Activated CD4-positive, alpha-beta T cell treated with anti-CD3 and anti-CD28 coated beads for 36 hours (primary cell): ENCODE results near the gene RABGAP1L. TPM values are rescaled to one million over a fixed set of nuclear protein-coding genes. Genes with fewer than 3 reads are reported as not detected.
A peak's percentile ranks its signal among the peaks of the same experiment; 100 is the strongest.

Experiments
- ATAC-seq: fragments of 200-7000 bp; cut with Tn5 transposase; one replicate; pipeline ENCODE4 v1.10.0; 2021; ENCODE audit warnings: mild to moderate bottlenecking, moderate library complexity
- CTCF ChIA-PET: fragments of 350-600 bp; sonication (Branson Sonifier 250); formaldehyde crosslinking; loops from one replicate; lab custom pipeline; 2021; ENCODE audit warnings: antibody characterized with exemption; lab: Charles Lee
- POLR2A ChIA-PET: fragments of 350-600 bp; sonication (Branson Sonifier 250); formaldehyde crosslinking; loops from one replicate; lab custom pipeline; 2021; ENCODE audit warnings: antibody characterized with exemption, inconsistent platforms; lab: Charles Lee
- DNase-seq: peaks from one replicate; pipeline ENCODE4 v3.0.0-alpha.2; 2020
- H3K27ac Mint-ChIP-seq: one replicate; pipeline ENCODE4 v1.8.0; 2021; ENCODE audit warnings: mixed read lengths
- H3K27me3 Mint-ChIP-seq: one replicate; pipeline ENCODE4 v1.8.0; 2021; ENCODE audit warnings: mixed read lengths
- H3K36me3 Mint-ChIP-seq: one replicate; pipeline ENCODE4 v1.8.0; 2021; ENCODE audit warnings: low read depth, mixed read lengths
- H3K4me1 Mint-ChIP-seq: one replicate; pipeline ENCODE4 v1.8.0; 2021; ENCODE audit warnings: mixed read lengths
- H3K4me3 Mint-ChIP-seq: one replicate; pipeline ENCODE4 v1.8.0; 2021; ENCODE audit warnings: mild to moderate bottlenecking, moderate library complexity, mixed read lengths
- H3K9me3 Mint-ChIP-seq: one replicate; pipeline ENCODE4 v1.8.0; 2021; ENCODE audit warnings: low read depth, mixed read lengths
- intact Hi-C, 2 experiments: fragments of 100-400 bp; cut with DNase I in 1 of 2; cut with micrococcal nuclease in 1 of 2; formaldehyde crosslinking; loops; one replicate each; pipeline versions ENCODE4 v1.14.2 to v1.15.1; 2022 to 2024; cut with DNase I, micrococcal nuclease
- total RNA-seq, 2 experiments: library from RNA; stranded (reverse); gene quantifications; one replicate each; pipeline ENCODE4 v1.2.3, GENCODE V29; 2021

Gene RABGAP1L
- total RNA-seq, 2 experiments from 2014 or later = 22.6 to 29.9 TPM

DNA sequence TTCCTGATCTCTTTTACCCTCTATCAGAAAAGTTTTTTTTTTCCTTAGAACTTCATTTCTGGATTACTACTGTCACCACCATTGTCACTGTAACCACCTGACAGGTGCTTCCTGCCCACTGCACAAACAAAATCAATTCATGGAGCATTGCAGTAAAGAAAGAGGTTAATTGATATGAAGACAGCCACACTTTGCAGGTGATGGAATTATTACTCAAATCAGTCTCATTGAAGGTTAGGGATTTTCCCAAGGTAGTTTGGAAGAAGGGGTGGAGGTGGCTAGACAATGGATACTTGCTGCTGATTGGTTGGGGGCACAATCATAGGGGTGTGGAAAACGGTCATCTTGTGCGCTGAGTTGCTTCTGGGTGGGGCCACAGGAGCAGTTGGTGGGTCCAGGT, 609.6 kb downstream of the RABGAP1L start:
- ATAC-seq (peak; percentile 55), DNase-seq (peak; percentile 11)
- H3K4me1 Mint-ChIP-seq = peaks cover 10% of the 10 kb centered on the region
- H3K36me3 Mint-ChIP-seq = no peaks in the 10 kb centered on the region
- H3K27ac Mint-ChIP-seq = no peak overlapping the region
- intact Hi-C loops = no loop called here
- no peaks in the 10 kb centered on the region for H3K27me3 Mint-ChIP-seq
- POLR2A ChIA-PET = no interaction called here
- H3K4me3 Mint-ChIP-seq = no peak overlapping the region
- CTCF ChIA-PET = interaction anchor here (0.8 to 1.0 kb wide), 3 partner anchors 165 to 585 kb away, joined by 3 read pairs; no protein-coding TSS in a partner anchor
- no peaks in the 10 kb centered on the region for H3K9me3 Mint-ChIP-seq

DNA sequence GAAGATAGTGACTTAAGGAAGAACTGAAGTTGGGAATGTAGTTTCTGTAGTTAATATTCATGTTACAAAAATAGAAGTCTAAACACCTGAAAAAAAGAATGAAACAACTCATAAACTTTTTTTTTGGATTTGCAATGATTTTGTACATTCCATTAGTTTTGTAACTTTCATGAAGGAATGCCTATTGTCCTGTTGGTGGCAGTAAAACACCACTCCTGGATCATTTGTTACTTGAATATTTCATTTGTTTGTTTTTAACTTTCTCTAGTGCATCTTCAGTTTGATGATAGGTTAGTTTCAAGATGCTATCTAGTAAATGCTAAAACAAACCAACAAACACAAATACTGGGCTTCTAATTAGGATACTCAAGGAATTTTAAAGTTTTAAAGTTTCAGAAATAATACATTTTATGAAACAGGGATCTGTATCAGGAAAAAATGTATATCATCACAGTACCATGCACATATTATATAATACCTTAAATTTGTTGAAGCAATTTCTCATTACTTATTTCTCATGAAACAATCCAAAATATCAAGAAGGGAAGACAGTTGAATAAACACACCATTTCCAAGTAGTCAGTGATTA, 610.7 kb downstream of the RABGAP1L start:
- H3K4me1 Mint-ChIP-seq = peaks cover 10% of the 10 kb centered on the region
- H3K9me3 Mint-ChIP-seq = no peaks in the 10 kb centered on the region
- H3K36me3 Mint-ChIP-seq = no peaks in the 10 kb centered on the region
- ChIA-PET CTCF (interaction anchor here (0.6 to 1.0 kb wide), 8 partner anchors 44 to 586 kb away, joined by 3 to 8 read pairs (median 3); no protein-coding TSS in a partner anchor), POLR2A (interaction anchor here (0.7 kb wide), 1 partner anchor 229 kb away, joined by 3 read pairs; no protein-coding TSS in a partner anchor)
- ATAC-seq (no peak), DNase-seq (no peak)
- intact Hi-C loops = loop anchor here (1.0 kb wide), 2 partner anchors 213 to 228 kb away; no protein-coding TSS in a partner anchor
- no peaks in the 10 kb centered on the region for H3K27me3 Mint-ChIP-seq
- no peak overlapping the region for H3K27ac Mint-ChIP-seq
- H3K4me3 Mint-ChIP-seq = no peak overlapping the region

DNA sequence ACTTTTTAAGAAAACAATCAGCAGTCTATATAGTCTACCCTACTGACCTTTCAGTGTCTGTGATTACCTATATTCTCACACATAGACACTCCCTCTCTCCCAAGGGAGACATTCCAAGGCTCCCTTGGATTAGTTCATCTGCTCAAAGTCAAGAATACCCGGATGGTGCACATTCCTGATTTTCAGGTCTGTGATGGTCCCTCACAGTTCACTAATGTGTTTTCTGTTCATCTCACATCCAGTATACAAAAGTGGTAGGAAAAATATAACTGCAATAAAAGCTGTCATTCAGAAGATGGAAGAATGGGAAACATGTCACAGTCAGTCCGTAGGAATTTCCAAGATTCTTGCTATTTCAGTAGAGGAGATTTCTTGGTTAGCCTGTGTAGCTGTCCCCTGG, 616.3 kb downstream of the RABGAP1L start:
- no peak overlapping the region for H3K27ac Mint-ChIP-seq
- H3K4me1 Mint-ChIP-seq = peaks cover 4% of the 10 kb centered on the region
- POLR2A ChIA-PET = no interaction called here
- intact Hi-C loops = no loop called here
- CTCF ChIA-PET = interaction anchor here (0.7 to 1.4 kb wide), 3 partner anchors 124 to 252 kb away, joined by 3 to 4 read pairs (median 4); no protein-coding TSS in a partner anchor
- DNase-seq = no peak
- no peaks in the 10 kb centered on the region for H3K9me3 Mint-ChIP-seq
- peaks cover 2% of the 10 kb centered on the region for H3K36me3 Mint-ChIP-seq
- ATAC-seq = no peak
- no peaks in the 10 kb centered on the region for H3K27me3 Mint-ChIP-seq
- no peak overlapping the region for H3K4me3 Mint-ChIP-seq

DNA sequence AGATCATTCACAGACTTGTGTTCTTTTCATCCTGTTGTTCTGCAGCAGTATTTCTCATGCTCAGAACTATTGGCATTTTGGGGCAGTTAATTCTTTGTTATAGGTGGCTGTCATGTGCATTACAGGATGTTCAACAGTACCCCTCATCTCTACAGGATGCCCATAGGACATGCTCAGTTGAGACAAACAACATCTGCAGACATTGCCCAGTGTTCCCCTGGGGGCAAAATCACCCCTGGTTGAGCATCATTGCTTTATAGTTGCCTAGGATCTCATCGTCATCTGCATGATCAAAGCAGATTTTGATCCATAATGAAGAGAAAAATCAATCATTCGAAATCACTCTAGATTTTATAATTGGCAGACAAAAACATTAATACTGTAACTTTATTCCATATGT, 617.9 kb downstream of the RABGAP1L start:
- H3K4me1 Mint-ChIP-seq = peaks cover 4% of the 10 kb centered on the region
- intact Hi-C loops = no loop called here
- ChIA-PET POLR2A (no interaction called here), CTCF (interaction anchor here (1.4 kb wide), 1 partner anchor 33 kb away, joined by 4 read pairs; no protein-coding TSS in a partner anchor)
- no peak overlapping the region for H3K4me3 Mint-ChIP-seq
- DNase-seq = no peak
- H3K27ac Mint-ChIP-seq = no peak overlapping the region
- no peaks in the 10 kb centered on the region for H3K27me3 Mint-ChIP-seq
- H3K9me3 Mint-ChIP-seq = no peaks in the 10 kb centered on the region
- H3K36me3 Mint-ChIP-seq = peaks cover 2% of the 10 kb centered on the region
- ATAC-seq = no peak

DNA sequence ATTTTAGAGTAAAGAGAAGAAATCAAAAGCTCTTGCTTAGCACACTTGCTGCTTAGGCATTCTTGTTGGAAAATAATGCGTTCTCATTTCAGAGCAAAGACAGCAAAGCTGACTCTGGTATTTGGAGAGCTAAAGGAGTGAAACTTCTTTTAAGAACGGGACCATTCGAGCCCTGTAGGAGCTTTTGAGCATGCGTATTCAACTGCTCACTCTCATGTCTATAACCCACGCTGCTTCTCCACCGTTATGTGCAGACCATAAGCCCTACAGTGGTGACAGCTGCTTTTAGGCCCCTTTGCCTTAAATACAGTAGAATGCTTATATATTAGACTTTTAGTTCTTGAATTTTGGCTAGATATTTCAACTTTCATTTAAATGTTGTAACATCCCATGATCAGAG, 626.2 kb downstream of the RABGAP1L start:
- ATAC-seq (no peak), DNase-seq (no peak)
- Mint-ChIP-seq H3K4me3 (no peak overlapping the region), H3K36me3 (no peaks in the 10 kb centered on the region), H3K9me3 (no peaks in the 10 kb centered on the region), H3K27me3 (no peaks in the 10 kb centered on the region), H3K27ac (no peak overlapping the region), H3K4me1 (peaks cover 7% of the 10 kb centered on the region)
- ChIA-PET POLR2A (no interaction called here), CTCF (interaction anchor here (0.7 kb wide), 1 partner anchor 219 kb away, joined by 3 read pairs; no protein-coding TSS in a partner anchor)
- intact Hi-C loops = no loop called here

DNA sequence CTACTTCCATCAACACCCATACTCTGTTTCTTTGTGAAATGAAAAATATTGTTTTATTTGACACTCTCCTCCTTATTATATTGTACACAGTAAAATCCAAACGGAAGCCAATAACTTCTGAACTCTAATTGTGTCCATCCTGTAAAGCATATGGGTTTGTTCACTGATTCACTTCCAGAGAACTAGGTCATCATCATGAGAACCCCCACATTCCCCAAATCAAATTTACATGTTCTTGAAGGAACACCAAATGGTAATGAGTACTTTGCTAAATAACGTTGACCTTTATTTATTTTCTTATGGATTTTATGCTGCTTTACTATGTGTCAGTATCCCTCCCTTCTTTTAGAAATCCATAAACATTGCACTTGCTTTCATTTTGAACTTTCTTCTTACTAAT, 627.0 kb downstream of the RABGAP1L start:
- intact Hi-C loops = no loop called here
- H3K27me3 Mint-ChIP-seq = no peaks in the 10 kb centered on the region
- no peak overlapping the region for H3K4me3 Mint-ChIP-seq
- H3K9me3 Mint-ChIP-seq = no peaks in the 10 kb centered on the region
- peaks cover 7% of the 10 kb centered on the region for H3K4me1 Mint-ChIP-seq
- POLR2A ChIA-PET = no interaction called here
- no peak overlapping the region for H3K27ac Mint-ChIP-seq
- H3K36me3 Mint-ChIP-seq = no peaks in the 10 kb centered on the region
- CTCF ChIA-PET = no interaction called here
- DNase-seq = no peak
- ATAC-seq = no peak

DNA sequence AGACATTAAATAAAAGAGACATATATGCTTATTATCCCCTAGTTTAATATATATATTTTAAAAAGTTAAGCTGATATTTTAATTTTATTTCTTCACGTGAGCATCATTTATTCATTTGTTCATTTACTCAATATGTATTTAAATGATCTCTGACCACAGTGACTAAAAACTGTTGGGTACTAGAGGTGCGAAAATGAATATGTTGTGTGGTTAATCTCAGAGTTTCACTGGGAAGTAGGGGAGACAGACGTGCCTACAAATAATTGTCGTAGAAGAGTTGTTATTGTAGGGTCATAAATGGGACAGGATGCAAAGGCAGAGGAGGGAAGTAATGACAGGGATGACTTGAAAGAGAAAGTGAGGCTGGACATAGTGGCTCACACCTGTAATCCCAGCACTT, 627.4 kb downstream of the RABGAP1L start:
- intact Hi-C loops = no loop called here
- DNase-seq (no peak), ATAC-seq (peak; percentile 55)
- H3K9me3 Mint-ChIP-seq = no peaks in the 10 kb centered on the region
- no peak overlapping the region for H3K27ac Mint-ChIP-seq
- CTCF ChIA-PET = interaction anchor here (0.6 kb wide), 1 partner anchor 1311 kb away, joined by 3 read pairs; no protein-coding TSS in a partner anchor
- H3K4me3 Mint-ChIP-seq = no peak overlapping the region
- H3K4me1 Mint-ChIP-seq = peaks cover 11% of the 10 kb centered on the region
- no peaks in the 10 kb centered on the region for H3K27me3 Mint-ChIP-seq
- POLR2A ChIA-PET = no interaction called here
- no peaks in the 10 kb centered on the region for H3K36me3 Mint-ChIP-seq

DNA sequence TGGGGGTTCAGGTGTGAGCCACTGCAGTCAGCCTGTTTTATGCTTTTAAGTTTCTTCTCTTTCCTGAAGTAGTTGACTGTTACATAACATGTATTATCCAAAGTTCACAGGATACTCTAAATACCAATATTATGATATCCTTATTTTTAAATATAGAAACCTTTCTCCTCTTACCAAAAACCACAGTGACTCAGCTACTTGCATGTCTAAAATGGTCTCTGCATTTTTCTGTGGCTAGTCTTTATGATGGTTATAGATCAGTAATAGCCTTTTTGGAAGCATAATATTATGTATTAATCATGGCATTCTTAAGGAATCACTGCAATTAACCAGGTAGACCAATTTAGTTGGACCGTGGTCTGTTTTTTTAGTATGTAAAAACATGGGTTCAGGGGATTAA, 629.7 kb downstream of the RABGAP1L start:
- H3K27me3 Mint-ChIP-seq = no peaks in the 10 kb centered on the region
- DNase-seq (no peak), ATAC-seq (no peak)
- H3K9me3 Mint-ChIP-seq = no peaks in the 10 kb centered on the region
- H3K36me3 Mint-ChIP-seq = no peaks in the 10 kb centered on the region
- intact Hi-C loops = no loop called here
- ChIA-PET CTCF (interaction anchor here (0.6 kb wide), 1 partner anchor 194 kb away, joined by 3 read pairs; no protein-coding TSS in a partner anchor), POLR2A (no interaction called here)
- no peak overlapping the region for H3K27ac Mint-ChIP-seq
- H3K4me1 Mint-ChIP-seq = peaks cover 16% of the 10 kb centered on the region
- no peak overlapping the region for H3K4me3 Mint-ChIP-seq

DNA sequence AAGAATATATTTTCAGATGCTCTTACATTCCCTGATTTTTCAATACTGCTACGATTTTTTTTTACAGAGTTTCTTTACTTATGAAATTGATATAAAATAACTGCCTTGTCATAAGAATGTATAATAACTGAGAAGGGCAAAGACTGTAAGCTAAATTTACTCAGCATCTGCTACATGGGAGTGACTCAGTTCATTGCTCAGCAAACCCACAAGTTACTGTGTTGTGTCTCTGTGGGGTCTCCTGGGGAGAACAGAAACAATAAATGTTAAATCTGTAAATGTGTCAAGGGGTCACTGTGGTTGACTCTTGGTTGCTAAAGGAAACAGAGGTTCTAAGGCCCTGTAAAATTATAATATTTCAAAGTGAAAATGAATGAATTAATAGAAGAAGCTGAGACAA, 630.1 kb downstream of the RABGAP1L start:
- POLR2A ChIA-PET = no interaction called here
- CTCF ChIA-PET = no interaction called here
- DNase-seq (no peak), ATAC-seq (peak; percentile 30)
- Mint-ChIP-seq H3K4me1 (peaks cover 16% of the 10 kb centered on the region), H3K36me3 (no peaks in the 10 kb centered on the region), H3K27ac (no peak overlapping the region), H3K27me3 (no peaks in the 10 kb centered on the region), H3K9me3 (no peaks in the 10 kb centered on the region), H3K4me3 (no peak overlapping the region)
- intact Hi-C loops = no loop called here

DNA sequence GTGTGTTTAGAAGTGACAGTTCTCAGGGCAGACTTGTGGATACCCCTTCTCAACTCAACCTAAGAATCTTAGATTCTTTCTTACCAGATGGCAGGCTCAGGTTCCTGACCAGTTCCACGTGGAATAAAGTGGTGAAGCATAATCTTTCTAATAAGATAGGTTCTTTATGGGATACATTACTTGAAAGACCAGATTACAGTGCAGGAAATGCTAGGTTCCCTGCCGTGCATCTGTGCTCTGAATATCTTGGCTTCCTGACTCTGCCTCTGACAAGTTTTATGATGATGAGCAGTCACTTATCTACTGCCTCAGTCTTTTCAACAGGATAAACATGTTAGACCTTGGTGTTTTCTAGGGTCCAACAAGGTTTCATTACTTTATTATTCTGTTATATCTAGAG, 632.5 kb downstream of the RABGAP1L start:
- ChIA-PET CTCF (no interaction called here), POLR2A (no interaction called here)
- no peaks in the 10 kb centered on the region for H3K9me3 Mint-ChIP-seq
- no peak overlapping the region for H3K4me3 Mint-ChIP-seq
- intact Hi-C loops = no loop called here
- no peak for ATAC-seq
- peaks cover 14% of the 10 kb centered on the region for H3K4me1 Mint-ChIP-seq
- no peaks in the 10 kb centered on the region for H3K27me3 Mint-ChIP-seq
- no peak overlapping the region for H3K27ac Mint-ChIP-seq
- H3K36me3 Mint-ChIP-seq = no peaks in the 10 kb centered on the region
- DNase-seq = no peak

DNA sequence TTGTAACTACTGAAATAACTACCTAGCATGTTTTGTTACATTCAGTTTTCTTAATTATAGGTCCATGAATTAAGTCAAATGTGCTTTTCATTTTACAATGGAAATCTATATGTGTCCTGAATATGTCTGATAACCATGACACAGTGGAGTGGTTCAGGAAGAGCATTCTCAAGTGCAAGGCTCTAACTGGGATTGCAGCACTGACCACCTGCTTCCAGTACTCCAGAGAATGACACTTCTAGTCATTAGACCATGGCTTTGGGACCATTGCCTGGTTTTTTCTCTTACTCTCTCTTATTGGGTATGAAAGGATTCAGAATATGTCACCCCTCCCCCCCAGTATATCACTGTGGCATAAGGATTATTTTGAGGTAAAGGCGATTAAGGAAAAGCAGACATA, 635.5 kb downstream of the RABGAP1L start:
- DNase-seq (no peak), ATAC-seq (no peak)
- Mint-ChIP-seq H3K9me3 (no peaks in the 10 kb centered on the region), H3K4me1 (peaks cover 9% of the 10 kb centered on the region), H3K27ac (no peak overlapping the region), H3K36me3 (no peaks in the 10 kb centered on the region), H3K4me3 (no peak overlapping the region), H3K27me3 (no peaks in the 10 kb centered on the region)
- POLR2A ChIA-PET = no interaction called here
- CTCF ChIA-PET = interaction anchor here (0.6 kb wide), 1 partner anchor 75 kb away, joined by 3 read pairs; no protein-coding TSS in a partner anchor
- intact Hi-C loops = no loop called here

DNA sequence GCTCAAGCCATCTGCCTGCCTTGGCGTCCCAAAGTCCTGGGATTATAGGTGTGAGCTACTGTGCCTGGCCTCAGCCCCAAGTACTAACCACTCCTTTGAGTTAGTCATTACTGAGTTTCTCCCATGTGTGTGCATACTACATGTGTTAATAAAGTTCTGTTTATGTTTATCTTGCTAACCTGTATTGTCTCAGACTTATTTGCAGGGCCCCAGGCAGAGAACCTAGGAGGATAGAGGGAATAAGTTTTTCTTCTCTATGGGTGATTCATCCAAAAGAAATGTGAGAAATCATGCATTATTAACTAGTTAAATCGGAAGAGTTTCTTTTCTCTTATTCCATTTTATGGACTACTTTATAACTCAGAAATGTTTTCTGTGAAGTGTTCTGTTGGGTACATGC, 636.5 kb downstream of the RABGAP1L start:
- H3K27ac Mint-ChIP-seq = no peak overlapping the region
- no peaks in the 10 kb centered on the region for H3K9me3 Mint-ChIP-seq
- no peak overlapping the region for H3K4me3 Mint-ChIP-seq
- DNase-seq (no peak), ATAC-seq (no peak)
- ChIA-PET CTCF (no interaction called here), POLR2A (no interaction called here)
- H3K4me1 Mint-ChIP-seq = peaks cover 9% of the 10 kb centered on the region
- intact Hi-C loops = no loop called here
- H3K36me3 Mint-ChIP-seq = no peaks in the 10 kb centered on the region
- no peaks in the 10 kb centered on the region for H3K27me3 Mint-ChIP-seq
